NCI-H2081 (cell line): Measurements from ENCODE around the gene KIF6.
"Not testable (repeated sequence)": the region's sequence is repeated elsewhere in the genome, so short reads cannot be mapped to it uniquely, and the experiment has no call there.

ENCODE experiments used
- DNase-seq, 2 experiments: peaks; one replicate each; lab custom pipeline; 2025; lab: John Stamatoyannopoulos, UW

Gene KIF6

DNA sequence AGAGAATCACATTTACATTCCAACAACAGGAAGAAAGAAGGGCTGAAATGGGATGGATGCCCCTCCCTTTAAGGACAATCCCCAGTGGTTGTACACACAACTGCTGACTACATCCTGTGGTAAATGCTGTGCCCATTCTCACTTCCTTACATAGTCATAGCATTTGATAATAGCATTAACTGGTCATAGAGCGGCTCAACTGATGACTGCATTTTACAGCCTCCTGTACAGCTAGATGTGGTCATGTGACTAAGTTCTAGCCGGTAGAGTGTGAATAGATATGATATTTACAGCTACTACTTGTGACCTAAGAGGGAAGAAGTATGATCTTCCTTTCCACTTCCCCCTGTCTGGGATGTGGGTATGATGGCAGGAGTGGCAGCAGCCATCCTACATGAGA, 435.7 kb downstream of the KIF6 start:
- no peak for DNase-seq

- no peak for DNase-seq
Measured at GRCh38 chr6:39287601-39288000, 437.6 kb downstream of the KIF6 start.

- DNase-seq = not testable (repeated sequence)
Measured at GRCh38 chr6:39286596-39286995, 438.6 kb downstream of the KIF6 start.

DNA sequence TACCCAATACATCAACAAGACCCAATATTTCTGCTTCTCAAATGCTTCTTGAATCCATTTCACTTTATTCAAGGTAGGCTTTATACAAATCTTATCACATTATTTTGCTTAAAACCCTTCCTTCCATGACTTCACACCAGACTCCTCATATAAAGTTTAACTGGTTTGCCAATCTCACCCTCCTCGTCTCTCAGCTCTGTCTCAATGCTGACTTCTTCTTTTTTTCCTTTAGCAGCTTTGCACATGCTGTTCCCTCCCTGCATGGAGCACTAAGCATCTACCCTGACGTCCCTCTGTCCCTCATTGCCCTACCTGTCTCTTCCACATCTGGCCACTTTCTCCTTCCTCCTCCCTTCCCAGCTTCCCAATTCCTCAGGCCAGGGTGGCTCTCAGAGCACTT, 442.4 kb downstream of the KIF6 start:
- no peak for DNase-seq

DNA sequence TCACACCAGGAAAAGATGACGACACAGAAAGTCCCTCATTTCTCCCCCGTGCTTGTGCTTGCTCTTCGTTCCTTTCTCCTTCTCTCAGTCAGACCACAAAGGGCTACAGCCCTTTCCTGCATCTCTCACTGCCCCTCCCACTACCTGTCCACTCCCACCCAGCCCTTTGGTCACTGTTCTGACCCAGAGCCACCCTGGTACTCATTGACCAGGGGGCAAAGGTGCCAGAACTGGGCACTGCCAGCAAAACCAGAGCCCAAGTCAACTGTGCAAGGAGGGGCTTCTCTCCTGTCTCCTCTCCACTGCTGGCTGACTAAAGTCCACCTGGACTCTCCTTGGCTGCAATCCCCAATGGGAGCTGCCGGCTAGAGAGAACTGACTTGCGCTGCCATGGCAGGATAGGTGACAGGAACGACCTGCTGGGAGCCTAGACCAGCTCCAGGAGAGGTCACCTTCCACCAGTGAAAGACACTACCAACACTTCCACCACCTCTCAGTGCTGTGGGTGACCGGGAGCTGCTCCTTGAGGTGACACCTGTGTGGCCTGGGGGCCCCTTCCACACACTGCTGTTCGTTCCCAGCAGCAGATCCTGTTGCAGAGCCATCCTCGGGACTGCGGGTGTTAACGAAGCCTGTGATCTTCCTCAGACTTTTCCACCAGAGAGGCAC, 443.8 kb downstream of the KIF6 start:
- no peak for DNase-seq

- DNase-seq = no peak
Measured at GRCh38 chr6:39280247-39280731, 444.9 kb downstream of the KIF6 start.
